BLaER1 treated with 17β-estradiol and CSF1 and Interleukin-3, amounts not matched to agents 10 nM and 100 nM (cell line): ENCODE measurements around the gene TTC3.
A peak's percentile ranks its signal among the peaks of the same experiment; 100 is the strongest.

Source experiments
- H3K27ac ChIP-seq, 11 experiments: shearing (Covaris generic); formaldehyde crosslinking; 2 replicates each; pipeline ENCODE4 v1.8.1; 2022
- H3K27me3 ChIP-seq, 11 experiments: shearing (Covaris generic); formaldehyde crosslinking; 2 replicates each; pipeline ENCODE4 v1.8.1; 2022
- H3K36me3 ChIP-seq, 11 experiments: shearing (Covaris generic); formaldehyde crosslinking; 2 replicates each; pipeline ENCODE4 v1.8.1; 2022
- H3K4me1 ChIP-seq, 10 experiments: shearing (Covaris generic); formaldehyde crosslinking; 2 replicates each; pipeline ENCODE4 v1.8.1; 2022
- H3K4me2 ChIP-seq, 11 experiments: shearing (Covaris generic); formaldehyde crosslinking; 2 replicates each; pipeline ENCODE4 v1.8.1; 2022
- H3K4me3 ChIP-seq, 10 experiments: shearing (Covaris generic); formaldehyde crosslinking; 2 replicates each; pipeline ENCODE4 v1.8.1; 2022
- H3K9ac ChIP-seq, 11 experiments: shearing (Covaris generic); formaldehyde crosslinking; 2 replicates each; pipeline ENCODE4 v1.8.1; 2022
- H3K9me3 ChIP-seq, 11 experiments: shearing (Covaris generic); formaldehyde crosslinking; replicated peaks in 1 of 11; 2 replicates each; pipeline ENCODE4 v1.8.1; 2022
- H4K20me1 ChIP-seq, 11 experiments: shearing (Covaris generic); formaldehyde crosslinking; 2 replicates each; pipeline ENCODE4 v1.8.1; 2022
- Cebpa-rat ChIP-seq, 11 experiments: shearing (Covaris generic); IDR thresholded peaks; 2 replicates each; pipeline ENCODE4 v1.8.1; 2022

The TTC3 gene

DNA sequence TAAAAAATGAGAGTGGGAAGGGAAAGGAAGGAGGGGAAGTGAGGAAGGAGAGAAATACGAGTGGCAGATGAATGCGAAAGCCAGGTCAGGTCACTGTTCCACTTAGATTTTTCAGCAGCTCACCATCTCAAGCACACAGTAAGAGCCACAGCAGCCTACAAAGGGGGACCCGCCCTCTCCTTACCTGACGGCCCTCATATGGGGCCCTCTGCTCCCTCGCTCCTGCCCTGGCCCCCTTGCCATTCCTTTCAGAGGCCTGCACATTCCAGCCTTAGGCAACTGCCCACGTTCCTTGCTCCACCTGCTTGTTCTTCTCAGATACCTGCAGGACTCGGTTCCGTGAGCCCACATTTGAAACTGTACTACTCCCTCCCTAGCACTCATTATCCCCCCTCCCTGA lies 172.1 kb downstream of the TTC3 start:
- Histone ChIP-seq H3K9me3 (no peaks in the 10 kb centered on the region), H3K27me3 (no peaks in the 10 kb centered on the region), H3K9ac (0 out of 22 replicates have a peak overlapping the region, but pooled peaks of 2 of the 11 experiments have one; percentile 4 to 16), H3K27ac (no peak overlapping the region; a peak in 1 of 22 replicates), H3K36me3 (peaks cover 15 to 61% (median 29%) of the 10 kb centered on the region in 11 experiments), H3K4me2 (peak overlapping the region; percentile 39 to 70 (median 64)), H3K4me3 (no peak overlapping the region), H4K20me1 (peaks cover 26 to 100% (median 58%) of the 10 kb centered on the region in 11 experiments; a peak in 19 of 22 replicates), H3K4me1 (peaks cover 13 to 43% (median 21%) of the 10 kb centered on the region in 10 experiments)
- TF ChIP-seq Cebpa-rat (IDR thresholded peaks at IDR 0.05) = no peak

GRCh38 chr21:37248298-37248697 lies 175.2 kb downstream of the TTC3 start:
- Histone ChIP-seq H3K9ac (no peak overlapping the region), H3K4me3 (no peak overlapping the region)

DNA sequence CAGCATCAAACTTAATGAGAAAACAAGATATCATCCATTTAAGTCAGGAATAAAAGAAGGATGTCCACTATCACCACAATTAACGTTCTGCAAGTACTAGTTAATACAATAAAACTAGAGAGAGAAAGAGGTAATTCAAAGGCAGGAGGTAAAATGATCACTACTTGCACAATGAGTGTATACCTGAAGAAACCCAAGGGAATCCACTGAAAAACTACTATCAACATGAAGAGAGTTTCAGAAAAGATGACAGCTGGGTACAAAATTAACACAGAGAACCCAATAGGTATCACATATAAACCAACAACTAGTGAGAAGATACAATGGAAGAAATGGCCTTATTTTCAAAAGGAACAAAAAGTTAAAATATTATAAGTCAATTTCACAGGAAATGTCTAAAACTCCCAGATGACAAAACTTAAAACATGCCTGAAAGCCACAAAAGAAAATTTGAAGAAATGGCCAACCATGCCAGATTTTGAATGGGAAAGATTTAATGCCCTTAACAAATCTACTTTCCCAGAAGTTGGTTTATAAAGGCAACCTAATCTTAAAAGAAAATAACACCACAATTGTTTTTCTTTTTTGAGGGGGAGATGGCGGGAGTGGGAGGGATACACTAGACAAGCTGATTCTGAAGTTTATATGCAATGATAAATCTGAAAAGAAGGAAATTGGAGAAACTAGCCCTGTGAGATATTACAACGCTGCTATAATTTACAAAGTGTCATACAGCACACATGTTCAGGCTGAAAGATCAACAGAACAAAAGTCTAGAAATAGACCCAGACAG lies 176.3 kb downstream of the TTC3 start:
- Histone ChIP-seq H4K20me1 (peaks cover 8 to 100% (median 36%) of the 10 kb centered on the region in 11 experiments; a peak in 19 of 22 replicates), H3K27me3 (no peaks in the 10 kb centered on the region), H3K4me2 (peak overlapping the region in 2 of 11 experiments; percentile 27 to 51; a peak in 4 of 22 replicates), H3K4me3 (no peak overlapping the region), H3K9ac (no peak overlapping the region), H3K36me3 (peaks cover 0 to 31% (median 8%) of the 10 kb centered on the region in 11 experiments; a peak in 8 of 22 replicates), H3K4me1 (peaks cover 13 to 74% (median 28%) of the 10 kb centered on the region in 10 experiments), H3K9me3 (no peaks in the 10 kb centered on the region), H3K27ac (peak overlapping the region in 2 of 11 experiments; percentile 4 to 5; a peak in 1 of 22 replicates)
- TF ChIP-seq Cebpa-rat (IDR thresholded peaks at IDR 0.05) = no peak

More at GRCh38 chr21:37248298-37248697, 175.2 kb downstream of the TTC3 start:
- H4K20me1 ChIP-seq = peaks cover 16 to 100% (median 41%) of the 10 kb centered on the region in 11 experiments; a peak in 19 of 22 replicates
- H3K36me3 ChIP-seq = peaks cover 0 to 36% (median 12%) of the 10 kb centered on the region in 11 experiments; a peak in 10 of 22 replicates
- no peak for TF ChIP-seq Cebpa-rat (IDR thresholded peaks at IDR 0.05)
- no peak overlapping the region for H3K4me2 ChIP-seq
- H3K9me3 ChIP-seq = no peaks in the 10 kb centered on the region
- H3K27ac ChIP-seq = no peak overlapping the region
- H3K27me3 ChIP-seq = no peaks in the 10 kb centered on the region
- H3K4me1 ChIP-seq = peaks cover 13 to 70% (median 30%) of the 10 kb centered on the region in 10 experiments

DNA sequence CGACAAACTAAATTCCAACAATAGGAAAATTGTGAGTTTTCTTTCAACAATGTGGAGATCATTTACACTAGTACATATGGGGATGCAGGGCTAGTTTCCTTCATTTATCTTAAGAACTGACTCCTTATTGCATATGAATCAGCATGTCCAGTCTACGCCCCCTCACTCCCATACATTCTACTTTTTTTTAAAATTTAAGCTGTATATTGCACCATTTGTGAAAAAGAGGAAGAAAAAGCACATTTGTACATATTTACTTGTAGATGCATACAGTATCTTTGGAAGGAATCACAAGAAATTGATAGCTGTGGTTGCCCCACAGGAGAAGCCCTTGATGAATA lies 178.2 kb downstream of the TTC3 start:
- no peak overlapping the region for H3K4me3 ChIP-seq
- H3K9ac ChIP-seq = peak overlapping the region in 2 of 11 experiments; percentile 3 to 41; a peak in 2 of 22 replicates
- H3K9me3 ChIP-seq = no peaks in the 10 kb centered on the region
- H3K27ac ChIP-seq = peak overlapping the region in 5 of 11 experiments; percentile 18 to 80 (median 62); a peak in 8 of 22 replicates
- H3K36me3 ChIP-seq = peaks cover 0 to 21% (median 7%) of the 10 kb centered on the region in 11 experiments; a peak in 4 of 22 replicates
- TF ChIP-seq Cebpa-rat (IDR thresholded peaks at IDR 0.05) = peak in 1 of 11 experiments; percentile 5; a peak in 1 of 22 replicates
- no peaks in the 10 kb centered on the region for H3K27me3 ChIP-seq
- H4K20me1 ChIP-seq = peaks cover 0 to 100% (median 27%) of the 10 kb centered on the region in 11 experiments; a peak in 12 of 22 replicates
- H3K4me1 ChIP-seq = peaks cover 5 to 72% (median 21%) of the 10 kb centered on the region in 10 experiments; a peak in 18 of 20 replicates
- peak overlapping the region in 6 of 11 experiments; percentile 3 to 75 (median 54); a peak in 10 of 22 replicates for H3K4me2 ChIP-seq
